ENCODE results near the gene MBNL2. TPM values are rescaled to one million over a fixed set of nuclear protein-coding genes. Genes with fewer than 3 reads are reported as not detected.

Gene MBNL2
- total and polyA plus RNA-seq, 10 of the 15 experiments (the other 5 are each of a cell fraction or from before 2014, with no cell fraction given) = 1.6 to 9.7 (median 6.7) TPM

DNA sequence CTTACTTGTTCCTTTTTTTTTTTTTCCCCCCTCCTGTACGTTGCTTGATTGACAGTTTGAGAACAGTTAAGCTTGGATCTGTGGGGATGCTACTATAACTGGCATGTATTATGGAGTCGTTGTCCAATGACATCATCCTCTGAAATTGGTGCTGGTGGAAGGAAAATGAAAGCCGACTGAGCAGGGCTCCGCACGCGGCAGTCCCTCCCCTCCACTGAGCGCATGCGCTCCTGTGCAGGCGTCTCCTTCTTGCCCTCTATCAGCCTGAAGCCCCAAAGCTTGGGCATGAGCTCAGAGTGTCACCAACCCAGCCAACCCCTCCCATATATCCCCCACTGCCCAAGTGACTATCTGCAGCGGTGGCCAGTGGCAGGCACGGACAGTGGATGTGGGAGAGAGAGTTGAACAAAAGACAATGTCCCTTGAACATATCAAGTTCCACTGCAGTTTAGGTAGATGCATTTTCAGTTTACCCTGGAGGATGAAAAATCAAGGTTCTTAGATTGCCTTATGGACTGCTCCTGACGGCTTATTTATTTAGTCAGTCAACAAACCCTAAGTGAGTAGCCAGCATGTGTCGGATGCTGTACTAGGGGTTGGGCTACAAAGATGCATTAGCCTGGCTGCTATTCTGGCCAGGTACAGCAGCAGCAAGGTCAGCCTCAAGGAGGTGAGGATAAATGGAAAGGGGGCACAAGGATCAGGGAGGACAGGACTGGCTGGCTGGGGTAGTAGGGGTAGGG is 20.8 kb downstream of the MBNL2 start (continued):
- TF ChIP-seq, protein P1, sequence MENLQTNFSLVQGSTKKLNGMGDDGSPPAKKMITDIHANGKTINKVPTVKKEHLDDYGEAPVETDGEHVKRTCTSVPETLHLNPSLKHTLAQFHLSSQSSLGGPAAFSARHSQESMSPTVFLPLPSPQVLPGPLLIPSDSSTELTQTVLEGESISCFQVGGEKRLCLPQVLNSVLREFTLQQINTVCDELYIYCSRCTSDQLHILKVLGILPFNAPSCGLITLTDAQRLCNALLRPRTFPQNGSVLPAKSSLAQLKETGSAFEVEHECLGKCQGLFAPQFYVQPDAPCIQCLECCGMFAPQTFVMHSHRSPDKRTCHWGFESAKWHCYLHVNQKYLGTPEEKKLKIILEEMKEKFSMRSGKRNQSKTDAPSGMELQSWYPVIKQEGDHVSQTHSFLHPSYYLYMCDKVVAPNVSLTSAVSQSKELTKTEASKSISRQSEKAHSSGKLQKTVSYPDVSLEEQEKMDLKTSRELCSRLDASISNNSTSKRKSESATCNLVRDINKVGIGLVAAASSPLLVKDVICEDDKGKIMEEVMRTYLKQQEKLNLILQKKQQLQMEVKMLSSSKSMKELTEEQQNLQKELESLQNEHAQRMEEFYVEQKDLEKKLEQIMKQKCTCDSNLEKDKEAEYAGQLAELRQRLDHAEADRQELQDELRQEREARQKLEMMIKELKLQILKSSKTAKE (IDR thresholded peaks at IDR 0.05; ENCODE audit: low read depth, poor library complexity, severe bottlenecking) = no peak
- TF ChIP-seq ZNF217 (IDR thresholded peaks at IDR 0.05) = no peak
- no peak for TF ChIP-seq DPF2 (IDR thresholded peaks at IDR 0.05)
- TF ChIP-seq RAD51 (IDR thresholded peaks at IDR 0.05) = no peak
- TF ChIP-seq, protein P2, sequence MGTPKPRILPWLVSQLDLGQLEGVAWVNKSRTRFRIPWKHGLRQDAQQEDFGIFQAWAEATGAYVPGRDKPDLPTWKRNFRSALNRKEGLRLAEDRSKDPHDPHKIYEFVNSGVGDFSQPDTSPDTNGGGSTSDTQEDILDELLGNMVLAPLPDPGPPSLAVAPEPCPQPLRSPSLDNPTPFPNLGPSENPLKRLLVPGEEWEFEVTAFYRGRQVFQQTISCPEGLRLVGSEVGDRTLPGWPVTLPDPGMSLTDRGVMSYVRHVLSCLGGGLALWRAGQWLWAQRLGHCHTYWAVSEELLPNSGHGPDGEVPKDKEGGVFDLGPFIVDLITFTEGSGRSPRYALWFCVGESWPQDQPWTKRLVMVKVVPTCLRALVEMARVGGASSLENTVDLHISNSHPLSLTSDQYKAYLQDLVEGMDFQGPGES (IDR thresholded peaks at IDR 0.05) = no peak

GRCh38 chr13:97243915-97244781 is 22.0 kb downstream of the MBNL2 start:
- ChIA-PET CTCF (interaction anchor here (1.2 kb wide), 1 partner anchor 10 kb away, joined by 3 read pairs; no protein-coding TSS in a partner anchor), POLR2A (no interaction called here), RAD21 (ENCODE audit: unreplicated experiment) (no interaction called here), SMC1A (ENCODE audit: uncharacterized antibody, unreplicated experiment) (no interaction called here)
- ATAC-seq (no peak), DNase-seq (ENCODE audit: low read depth, low spot score) (no peak), FAIRE-seq (no peak)
- in situ Hi-C loops (cut with MboI) = no loop called here
- intact Hi-C loops (cut with micrococcal nuclease; ENCODE audit: unreplicated experiment) = no loop called here
- Histone ChIP-seq H2AFZ (ENCODE audit: control insufficient read depth, low read depth, low read length) (no peak overlapping the region), H3K27ac (ENCODE audit: control insufficient read depth, insufficient read depth) (no peak overlapping the region), H3K36me3 (ENCODE audit: control insufficient read depth in 2 of 2, insufficient read depth in 2 of 2, low read length in 1 of 2) (no peaks in the 10 kb centered on the region), H3K4me2 (ENCODE audit: control insufficient read depth, insufficient read depth) (no peak overlapping the region), H3K4me1 (ENCODE audit: control insufficient read depth, insufficient read depth, low read length) (no peaks in the 10 kb centered on the region), H3K9ac (ENCODE audit: control insufficient read depth, insufficient read depth, low read length) (no peak overlapping the region), H3K79me2 (ENCODE audit: control insufficient read depth, insufficient read depth, low read length) (no peaks in the 10 kb centered on the region), H3K9me3 (replicated peaks; ENCODE audit: control insufficient read depth, insufficient read depth, low read length) (no peaks in the 10 kb centered on the region), H3K4me3 (no peak overlapping the region), H4K20me1 (ENCODE audit: control insufficient read depth, insufficient read depth) (no peaks in the 10 kb centered on the region), H3K27me3 (replicated peaks in 1 of 2; ENCODE audit: control insufficient read depth in 2 of 2, insufficient read depth in 2 of 2, low read length in 1 of 2) (no peaks in the 10 kb centered on the region)
- 61% methylated on average over 8 of the region's 8 CpGs for WGBS (ENCODE audit: insufficient coverage, insufficient replicate concordance, low lambda C conversion rate, missing lambda C conversion rate)
- BruUV-seq (replicated peaks) = no TSS peak
- TF ChIP-seq HSF1 (IDR thresholded peaks at IDR 0.05; ENCODE audit: low read depth, low read length) (no peak), SUPT20H (IDR thresholded peaks at IDR 0.05; ENCODE audit: borderline replicate concordance, control insufficient read depth, low read depth, low read length) (no peak), ATF2 (IDR thresholded peaks at IDR 0.05; ENCODE audit: low read length) (no peak), NR2C2 (IDR thresholded peaks at IDR 0.05; ENCODE audit: borderline replicate concordance, control insufficient read depth, insufficient read length, low read depth) (no peak), SMAD5 (IDR thresholded peaks at IDR 0.05; ENCODE audit: low read depth) (no peak), SMARCA5 (IDR thresholded peaks at IDR 0.05) (no peak)
- TF ChIP-seq, protein P3, sequence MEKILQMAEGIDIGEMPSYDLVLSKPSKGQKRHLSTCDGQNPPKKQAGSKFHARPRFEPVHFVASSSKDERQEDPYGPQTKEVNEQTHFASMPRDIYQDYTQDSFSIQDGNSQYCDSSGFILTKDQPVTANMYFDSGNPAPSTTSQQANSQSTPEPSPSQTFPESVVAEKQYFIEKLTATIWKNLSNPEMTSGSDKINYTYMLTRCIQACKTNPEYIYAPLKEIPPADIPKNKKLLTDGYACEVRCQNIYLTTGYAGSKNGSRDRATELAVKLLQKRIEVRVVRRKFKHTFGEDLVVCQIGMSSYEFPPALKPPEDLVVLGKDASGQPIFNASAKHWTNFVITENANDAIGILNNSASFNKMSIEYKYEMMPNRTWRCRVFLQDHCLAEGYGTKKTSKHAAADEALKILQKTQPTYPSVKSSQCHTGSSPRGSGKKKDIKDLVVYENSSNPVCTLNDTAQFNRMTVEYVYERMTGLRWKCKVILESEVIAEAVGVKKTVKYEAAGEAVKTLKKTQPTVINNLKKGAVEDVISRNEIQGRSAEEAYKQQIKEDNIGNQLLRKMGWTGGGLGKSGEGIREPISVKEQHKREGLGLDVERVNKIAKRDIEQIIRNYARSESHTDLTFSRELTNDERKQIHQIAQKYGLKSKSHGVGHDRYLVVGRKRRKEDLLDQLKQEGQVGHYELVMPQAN (conservative IDR thresholded peaks at IDR 0.05) = no peak

Measured in GM12878 (cell line).